Left lung (tissue), 10 donors: ENCODE measurements around the gene PHACTR3. TPM values are rescaled to one million over a fixed set of nuclear protein-coding genes. Genes with fewer than 3 reads are reported as not detected.
A peak's percentile ranks its signal among the peaks of the same experiment; 100 is the strongest.

Source experiments
- ATAC-seq: fragments of 200-7000 bp; cut with Tn5 transposase; one replicate; pipeline ENCODE4 v1.9.1; 2020; ENCODE audit warnings: moderate library complexity
- DNase-seq, 4 donors: peaks; one replicate each; pipeline ENCODE4 v3.0.0-alpha.2; 2013 to 2020
- H3K27ac ChIP-seq, 2 donors: fragments of 200-600 bp; sonication (generic) in 1 of 2; one replicate each; pipeline versions ENCODE4 v1.5.0 to v1.8.0; 2020 to 2021
- H3K27me3 ChIP-seq, 2 donors: fragments of 200-600 bp; sonication (generic) in 1 of 2; one replicate each; pipeline versions ENCODE4 v1.5.0 to v1.8.0; 2020 to 2021
- H3K36me3 ChIP-seq, 2 donors: fragments of 200-600 bp; sonication (generic) in 1 of 2; one replicate each; pipeline versions ENCODE4 v1.5.0 to v1.8.0; 2020 to 2021
- H3K4me1 ChIP-seq, 2 donors: fragments of 200-600 bp; one replicate each; pipeline ENCODE4 v1.8.0; 2021
- H3K4me3 ChIP-seq, 2 donors: fragments of 200-600 bp; sonication (generic) in 1 of 2; one replicate each; pipeline versions ENCODE4 v1.5.0 to v1.8.0; 2020 to 2021; ENCODE audit warnings: mild to moderate bottlenecking in 1 of 2
- H3K9me3 ChIP-seq, 2 donors: fragments of 200-600 bp; sonication (generic) in 1 of 2; one replicate each; pipeline versions ENCODE4 v1.5.0 to v1.8.0; 2020 to 2021
- CTCF ChIP-seq, 2 donors: fragments of 200-600 bp; sonication (generic) in 1 of 2; IDR thresholded peaks; one replicate each; pipeline versions ENCODE4 v1.5.0 to v1.8.0; 2021; ENCODE audit warnings: antibody characterized with exemption in 2 of 2
- intact Hi-C, 2 donors: fragments of 100-400 bp; cut with DNase I; formaldehyde crosslinking; loops; one replicate each; pipeline versions ENCODE4 v1.11.2 to v1.14.2; 2022
- polyA plus RNA-seq, 6 donors: library from polyadenylated mRNA; unstranded; fragments of 120-200 nt; gene quantifications; one replicate each; pipeline ENCODE4 v1.2.1, GENCODE V29; 2013; ENCODE audit not compliant: insufficient read length in 6 of 6
- total RNA-seq, 2 donors: library from RNA; stranded (reverse); fragmentation: NEBNext Ultra II Directional; extraction: Animal tissue kit (Norgen Biotek cat#: 25700); gene quantifications; one replicate each; pipeline ENCODE4 v1.2.1, GENCODE V29; 2021
- donor health status: DM: no; HTN: yes; CAD: no.
- donor health status: DM: no; HTN: no; CAD: no.

PHACTR3 gene
- total and polyA plus RNA-seq, 8 donors: 3.5 to 14.5 (median 4.4) TPM

- ATAC-seq: no peak
- Histone ChIP-seq H3K27ac (no peak overlapping the region), H3K4me3 (no peak overlapping the region), H3K9me3 (no peaks in the 10 kb centered on the region), H3K4me1 (no peaks in the 10 kb centered on the region), H3K27me3 (peaks cover 0 to 48% of the 10 kb centered on the region in 2 donors), H3K36me3 (no peaks in the 10 kb centered on the region)
- no peak for TF ChIP-seq CTCF (IDR thresholded peaks at IDR 0.05)
- DNase-seq: no peak
- intact Hi-C loops: loop anchor here in 1 of 2 donors (10.0 kb wide), 1 partner anchor 64 kb away; no protein-coding TSS in a partner anchor
These were observed 96.9 kb downstream of the PHACTR3 start for GRCh38 chr20:59701236-59701635.

GRCh38 chr20:59703046-59703445 lies 98.7 kb downstream of the PHACTR3 start:
- Histone ChIP-seq H3K4me1 (no peaks in the 10 kb centered on the region), H3K4me3 (no peak overlapping the region), H3K9me3 (no peaks in the 10 kb centered on the region), H3K36me3 (no peaks in the 10 kb centered on the region), H3K27me3 (peaks cover 0 to 47% of the 10 kb centered on the region in 2 donors), H3K27ac (no peak overlapping the region)
- no peak for TF ChIP-seq CTCF (IDR thresholded peaks at IDR 0.05)
- ATAC-seq (no peak), DNase-seq (no peak)
- intact Hi-C loops: loop anchor here in 1 of 2 donors (10.0 kb wide), 1 partner anchor 62 kb away; no protein-coding TSS in a partner anchor

- peak in 2 of 4 donors; percentile 53 to 67 for DNase-seq
- H3K27me3 ChIP-seq: peaks cover 0 to 59% of the 10 kb centered on the region in 2 donors
- H3K36me3 ChIP-seq: no peaks in the 10 kb centered on the region
- no peak overlapping the region for H3K4me3 ChIP-seq
- ATAC-seq: no peak
- no peak overlapping the region for H3K27ac ChIP-seq
- H3K9me3 ChIP-seq: no peaks in the 10 kb centered on the region
- no peak for TF ChIP-seq CTCF (IDR thresholded peaks at IDR 0.05)
- no peaks in the 10 kb centered on the region for H3K4me1 ChIP-seq
- intact Hi-C loops: loop anchor here in 1 of 2 donors (10.0 kb wide), 1 partner anchor 59 kb away; no protein-coding TSS in a partner anchor
These were observed 101.5 kb downstream of the PHACTR3 start for GRCh38 chr20:59705651-59706399.

- intact Hi-C loops: loop anchor here in 1 of 2 donors (10.0 kb wide), 1 partner anchor 58 kb away; no protein-coding TSS in a partner anchor
- H3K27ac ChIP-seq: no peak overlapping the region
- DNase-seq (no peak), ATAC-seq (no peak)
- H3K36me3 ChIP-seq: no peaks in the 10 kb centered on the region
- H3K9me3 ChIP-seq: no peaks in the 10 kb centered on the region
- no peak for TF ChIP-seq CTCF (IDR thresholded peaks at IDR 0.05)
- no peaks in the 10 kb centered on the region for H3K4me1 ChIP-seq
- peaks cover 0 to 60% of the 10 kb centered on the region in 2 donors for H3K27me3 ChIP-seq
- H3K4me3 ChIP-seq: no peak overlapping the region
These were observed 102.0 kb downstream of the PHACTR3 start for GRCh38 chr20:59706400-59706693.

DNA sequence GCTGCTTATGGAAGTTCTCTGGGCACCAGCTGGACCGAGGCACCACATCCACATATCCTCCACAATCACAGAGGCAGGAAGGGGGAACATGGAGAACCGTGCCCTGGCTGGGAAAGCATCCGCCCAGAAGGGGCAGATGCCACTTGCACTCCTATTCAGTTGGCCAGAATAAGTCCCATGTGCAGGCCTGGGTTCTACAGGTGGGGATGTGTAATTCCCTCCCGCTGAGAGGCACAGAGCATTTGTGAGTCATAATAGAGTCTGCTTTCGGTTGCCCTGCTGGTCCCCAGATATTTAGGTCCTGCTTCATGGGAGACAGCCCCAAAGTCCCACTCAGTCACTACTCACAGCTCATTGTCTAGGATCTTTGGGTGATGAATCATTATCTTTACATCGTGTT lies 104.0 kb downstream of the PHACTR3 start:
- H3K36me3 ChIP-seq: no peaks in the 10 kb centered on the region
- no peak overlapping the region for H3K4me3 ChIP-seq
- peaks cover 0 to 59% of the 10 kb centered on the region in 2 donors for H3K27me3 ChIP-seq
- H3K4me1 ChIP-seq: no peaks in the 10 kb centered on the region
- no peak overlapping the region for H3K27ac ChIP-seq
- intact Hi-C loops: loop anchor here in 1 of 2 donors (10.0 kb wide), 1 partner anchor 56 kb away; no protein-coding TSS in a partner anchor
- ATAC-seq (no peak), DNase-seq (no peak)
- no peak for TF ChIP-seq CTCF (IDR thresholded peaks at IDR 0.05)
- peaks cover 0 to 7% of the 10 kb centered on the region in 2 donors for H3K9me3 ChIP-seq
